SK-N-SH (cell line): ENCODE results near the gene GATC. TPM values are rescaled to one million over a fixed set of nuclear protein-coding genes. Genes with fewer than 3 reads are reported as not detected.
A peak's percentile ranks its signal among the peaks of the same experiment; 100 is the strongest.

Source experiments
- CTCF ChIA-PET: fragments of 300-600, 350-600 bp; formaldehyde crosslinking; extraction: SDS; loops from one replicate; lab custom pipeline; 2021; lab: Yijun Ruan, JAX
- POLR2A ChIA-PET: fragments of 350-600 bp; sonication (Branson Sonifier 250); formaldehyde crosslinking; extraction: SDS; loops from one replicate; lab custom pipeline; 2020; ENCODE audit warnings: antibody characterized with exemption, inconsistent platforms; lab: Yijun Ruan, JAX
- DNase-seq: peaks from one replicate; pipeline ENCODE4 v3.0.0; 2012
- H2AFZ ChIP-seq: fragments of 200-600 bp; sonication (generic); 2 replicates; pipeline ENCODE4 v1.8.1; 2016; ENCODE audit warnings: antibody characterized with exemption, mild to moderate bottlenecking, low read depth
- H3F3A ChIP-seq: fragments of 200-600 bp; sonication (generic); replicated peaks from 2 replicates; pipeline ENCODE3; 2016; ENCODE audit warnings: antibody characterized with exemption, mild to moderate bottlenecking; ENCODE audit not compliant: insufficient read depth
- H3K27ac ChIP-seq, 2 experiments: fragments of 200-500 bp in 1 of 2; fragments of 200-600 bp in 1 of 2; sonication (Bioruptor generic) in 1 of 2; sonication (generic), shearing (Covaris generic) in 1 of 2; 2 replicates each; pipeline versions ENCODE4 v1.5.1 to v1.6.1; 2014 to 2016; ENCODE audit warnings: low read depth in 2 of 2, inconsistent platforms in 1 of 2, low read length in 1 of 2, mild to moderate bottlenecking in 1 of 2, mixed read lengths in 1 of 2
- H3K27me3 ChIP-seq: fragments of 200-600 bp; sonication (generic), shearing (Covaris generic); 2 replicates; pipeline ENCODE4 v1.6.1; 2016; ENCODE audit warnings: mixed run types; ENCODE audit not compliant: insufficient read depth
- H3K36me3 ChIP-seq, 2 experiments: fragments of 200-500 bp in 1 of 2; fragments of 200-600 bp in 1 of 2; sonication (Bioruptor generic) in 1 of 2; sonication (generic) in 1 of 2; replicated peaks in 1 of 2; 2 replicates each; pipeline versions ENCODE3 to v1.5.1; 2014 to 2016; ENCODE audit warnings: low read length in 1 of 2, mild to moderate bottlenecking in 1 of 2; ENCODE audit not compliant: insufficient read depth in 2 of 2, control insufficient read depth in 1 of 2
- H3K4me1 ChIP-seq, 2 experiments: fragments of 200-500 bp in 1 of 2; fragments of 200-600 bp in 1 of 2; sonication (Bioruptor generic) in 1 of 2; sonication (generic), shearing (Covaris generic) in 1 of 2; 2 replicates each; pipeline versions ENCODE4 v1.5.1 to v1.6.1; 2014 to 2016; ENCODE audit warnings: low read depth in 1 of 2, low read length in 1 of 2, mixed run types in 1 of 2; ENCODE audit not compliant: insufficient read depth in 2 of 2, control insufficient read depth in 1 of 2
- H3K4me2 ChIP-seq: fragments of 200-600 bp; sonication (generic), shearing (Covaris generic); 2 replicates; pipeline ENCODE4 v1.6.1; 2017; ENCODE audit warnings: mixed run types
- H3K4me3 ChIP-seq, 2 experiments: fragments of 200-500 bp in 1 of 2; fragments of 200-600 bp in 1 of 2; sonication (Bioruptor generic) in 1 of 2; sonication (generic), shearing (Covaris generic) in 1 of 2; 2 replicates each; pipeline versions ENCODE4 v1.5.1 to v1.8.1; 2014 to 2016; ENCODE audit warnings: low read depth in 2 of 2, inconsistent platforms in 1 of 2, low read length in 1 of 2, mild to moderate bottlenecking in 1 of 2, mixed read lengths in 1 of 2, moderate library complexity in 1 of 2
- H3K79me2 ChIP-seq: fragments of 200-600 bp; sonication (generic); 2 replicates; pipeline ENCODE4 v1.8.1; 2017; ENCODE audit warnings: mild to moderate bottlenecking; ENCODE audit not compliant: insufficient read depth
- H3K9ac ChIP-seq: fragments of 200-600 bp; sonication (generic); 2 replicates; pipeline ENCODE4 v1.6.1; 2017; ENCODE audit warnings: mixed run types
- H3K9me2 ChIP-seq: fragments of 200-600 bp; sonication (generic); 2 replicates; pipeline ENCODE4 v1.6.1; 2017; ENCODE audit warnings: mixed run types
- H3K9me3 ChIP-seq: fragments of 200-600 bp; sonication (generic); 2 replicates; pipeline ENCODE4 v1.6.1; 2017; ENCODE audit warnings: mixed run types, mild to moderate bottlenecking, moderate library complexity
- H4K20me1 ChIP-seq: fragments of 200-600 bp; sonication (generic); 2 replicates; pipeline ENCODE4 v1.6.1; 2017; ENCODE audit warnings: mild to moderate bottlenecking, mixed run types; ENCODE audit not compliant: insufficient read depth
- CHD2 ChIP-seq: fragments of 150-350 bp; IDR thresholded peaks from 2 replicates; pipeline ENCODE4 v1.6.1; 2018; ENCODE audit warnings: low read length; ENCODE audit not compliant: partially characterized antibody
- CTCF ChIP-seq: fragments of 200-600 bp; sonication (generic); IDR thresholded peaks from 2 replicates; pipeline ENCODE4 v1.6.1; 2017; ENCODE audit warnings: antibody characterized with exemption, mild to moderate bottlenecking, moderate library complexity
- EP300 ChIP-seq, 2 experiments: IDR thresholded peaks; 2 replicates each; pipeline versions ENCODE4 v1.4.0 to v1.6.1; 2012; ENCODE audit warnings: borderline replicate concordance in 1 of 2, low read depth in 1 of 2, low read length in 1 of 2
- EZH2phosphoT487 ChIP-seq: fragments of 200-600 bp; sonication (generic); IDR thresholded peaks from 2 replicates; pipeline ENCODE4 v1.6.1; 2017; ENCODE audit warnings: low read depth, mixed run types, mild to moderate bottlenecking, antibody characterized with exemption, moderate library complexity, borderline replicate concordance
- FOSL2 ChIP-seq: IDR thresholded peaks from 2 replicates; pipeline ENCODE4 v1.4.0; 2012; ENCODE audit warnings: low read depth, mild to moderate bottlenecking, moderate library complexity, borderline replicate concordance
- FOXJ3 ChIP-seq: sonication (generic); formaldehyde crosslinking; IDR thresholded peaks from 2 replicates; pipeline ENCODE4 v1.5.1; 2020; ENCODE audit warnings: mild to moderate bottlenecking, missing genetic modification reagents
- IRF3 ChIP-seq: fragments of 150-350 bp; IDR thresholded peaks from 2 replicates; pipeline ENCODE4 v1.6.1; 2016; ENCODE audit warnings: mild to moderate bottlenecking, low read depth, low read length
- JUND ChIP-seq: IDR thresholded peaks from 2 replicates; pipeline ENCODE4 v1.4.0; 2012
- MEF2A ChIP-seq: IDR thresholded peaks from 2 replicates; pipeline ENCODE4 v1.4.0; 2012; ENCODE audit warnings: low read depth, borderline replicate concordance
- NRF1 ChIP-seq: IDR thresholded peaks from 2 replicates; pipeline ENCODE4 v1.6.1; 2012; ENCODE audit warnings: low read depth, mild to moderate bottlenecking, low read length
- PBX3 ChIP-seq: IDR thresholded peaks from 2 replicates; pipeline ENCODE4; 2012
- POLR2AphosphoS5 ChIP-seq: IDR thresholded peaks from 2 replicates; pipeline ENCODE4 v1.6.1; 2012; ENCODE audit warnings: low read depth, low read length
- RAD21 ChIP-seq: IDR thresholded peaks from 2 replicates; pipeline ENCODE4 v1.6.1; 2012; ENCODE audit warnings: mild to moderate bottlenecking, low read length
- RCOR1 ChIP-seq: fragments of 150-350 bp; IDR thresholded peaks from 2 replicates; pipeline ENCODE4 v1.6.1; 2017; ENCODE audit warnings: antibody characterized with exemption, low read length
- RXRA ChIP-seq: IDR thresholded peaks from 2 replicates; pipeline ENCODE4 v1.4.0; 2012; ENCODE audit warnings: low read depth, mild to moderate bottlenecking, borderline replicate concordance
- SMC3 ChIP-seq: IDR thresholded peaks from 2 replicates; pipeline ENCODE4 v1.6.1; 2012; ENCODE audit warnings: low read depth, low read length, improper control_type of control experiment
- TCF12 ChIP-seq: IDR thresholded peaks from 2 replicates; pipeline ENCODE4 v1.4.0; 2012
- TEAD4 ChIP-seq: IDR thresholded peaks from 2 replicates; pipeline ENCODE4 v1.4.0; 2012; ENCODE audit warnings: mild to moderate bottlenecking, borderline replicate concordance; ENCODE audit not compliant: insufficient read depth
- USF1 ChIP-seq: IDR thresholded peaks from 2 replicates; pipeline ENCODE4 v1.4.0; 2012; ENCODE audit warnings: low read depth, borderline replicate concordance
- WGBS: methylation state at CpG from one replicate; pipeline ENCODE4 v1.1.6; 2017; ENCODE audit warnings: low lambda C conversion rate; 5-methylcytosine and 5-hydroxymethylcytosine counted together
- polyA plus RNA-seq, 3 experiments: library from polyadenylated mRNA; depleted of rRNA; stranded (reverse); fragments of >200 nt; gene quantifications; 2 replicates each; pipeline ENCODE4 v1.2.3, GENCODE V29; 2012

Gene GATC
- polyA plus RNA-seq, 1 of the 3 experiments (the other 2 are of a cell fraction) = 10.6 TPM

- ChIA-PET CTCF (interaction anchor here (1.2 to 1.8 kb wide), 6 partner anchors 11 to 152 kb away, joined by 3 to 6 read pairs (median 4); partner anchors contain the start of gene SIRT4), POLR2A (interaction anchor here (1.6 kb wide), 1 partner anchor 42 kb away, joined by 3 read pairs; the partner anchor contains the start of gene DYNLL1)
- peaks cover 28 to 61% of the 10 kb centered on the region in 2 experiments for H3K36me3 ChIP-seq
- no peak overlapping the region for H3K4me2 ChIP-seq
- H3K4me1 ChIP-seq = no peaks in the 10 kb centered on the region
- H3K9me2 ChIP-seq = no peaks in the 10 kb centered on the region
- peaks cover 49% of the 10 kb centered on the region for H3K79me2 ChIP-seq
- no peak overlapping the region for H3K27ac ChIP-seq
- H3F3A ChIP-seq = peaks cover 48% of the 10 kb centered on the region
- no peak overlapping the region for H3K9ac ChIP-seq
- no peak for TF ChIP-seq NRF1
- TF ChIP-seq RAD21 = peak; percentile 47
- peak; percentile 68 for TF ChIP-seq CTCF
- H3K4me3 ChIP-seq = no peak overlapping the region
- peaks cover 24% of the 10 kb centered on the region for H4K20me1 ChIP-seq
- 70% methylated on average over 4 of the region's 4 CpGs for WGBS
- DNase-seq = peak; percentile 68
- H3K27me3 ChIP-seq = no peaks in the 10 kb centered on the region
- H2AFZ ChIP-seq = no peak overlapping the region
- no peaks in the 10 kb centered on the region for H3K9me3 ChIP-seq
Observed at GRCh38 chr12:120453977-120454376, 7.7 kb downstream of the GATC start.

GRCh38 chr12:120455302-120455701, 9.1 kb downstream of the GATC start:
- H3K36me3 ChIP-seq = peaks cover 38 to 66% of the 10 kb centered on the region in 2 experiments
- no peak overlapping the region for H3K27ac ChIP-seq
- 97% methylated on average over 7 of the region's 7 CpGs for WGBS
- CTCF ChIA-PET = interaction anchor here (1.2 to 5.5 kb wide), 3 partner anchors 10 to 19 kb away, joined by 4 to 52 read pairs (median 4); partner anchors contain the start of gene SRSF9
- no peak for TF ChIP-seq MEF2A
- TF ChIP-seq IRF3 = no peak
- TF ChIP-seq JUND = no peak
- TF ChIP-seq EZH2phosphoT487 = no peak
- TF ChIP-seq RAD21 = no peak
- TF ChIP-seq PBX3 = no peak
- TF ChIP-seq EP300 (IDR thresholded peaks at IDR 0.05; ENCODE audit: borderline replicate concordance in 1 of 2, low read depth in 1 of 2, low read length in 1 of 2) = no peak
- no peak for TF ChIP-seq NRF1
- TF ChIP-seq RXRA = no peak
- no peak for TF ChIP-seq FOXJ3 (CRISPR knock-in tag)
- no peak for TF ChIP-seq SMC3
- TF ChIP-seq USF1 = no peak
- TF ChIP-seq TCF12 = no peak
- TF ChIP-seq CHD2 = no peak
- no peak for TF ChIP-seq CTCF
- no peak for TF ChIP-seq RCOR1
- TF ChIP-seq TEAD4 = no peak
- TF ChIP-seq FOSL2 = no peak
- TF ChIP-seq POLR2AphosphoS5 = no peak
- H3K4me2 ChIP-seq = no peak overlapping the region
- no peak overlapping the region for H3K9ac ChIP-seq
- H2AFZ ChIP-seq = no peak overlapping the region
- no peaks in the 10 kb centered on the region for H3K9me3 ChIP-seq
- H3F3A ChIP-seq = peaks cover 48% of the 10 kb centered on the region
- no peaks in the 10 kb centered on the region for H3K4me1 ChIP-seq
- H4K20me1 ChIP-seq = peaks cover 24% of the 10 kb centered on the region
- POLR2A ChIA-PET = interaction anchor here (1.6 kb wide), 1 partner anchor 41 kb away, joined by 3 read pairs; the partner anchor contains the start of gene DYNLL1
- no peaks in the 10 kb centered on the region for H3K9me2 ChIP-seq
- no peak overlapping the region for H3K4me3 ChIP-seq
- H3K27me3 ChIP-seq = no peaks in the 10 kb centered on the region
- no peak for DNase-seq
- peaks cover 35% of the 10 kb centered on the region; the same call in 1 of the 2 replicates for H3K79me2 ChIP-seq
